Dedifferentiated amniotic fluid mesenchymal stem cell (primary cell): ENCODE data around the gene CTSA.
"Not testable (repeated sequence)": the region's sequence is repeated elsewhere in the genome, so short reads cannot be mapped to it uniquely, and the experiment has no call there.

Experiments used
- DNase-seq: peaks from one replicate; pipeline ENCODE4 v3.0.0-alpha.2; 2016; ENCODE audit errors: extremely low spot score

Gene CTSA

DNA sequence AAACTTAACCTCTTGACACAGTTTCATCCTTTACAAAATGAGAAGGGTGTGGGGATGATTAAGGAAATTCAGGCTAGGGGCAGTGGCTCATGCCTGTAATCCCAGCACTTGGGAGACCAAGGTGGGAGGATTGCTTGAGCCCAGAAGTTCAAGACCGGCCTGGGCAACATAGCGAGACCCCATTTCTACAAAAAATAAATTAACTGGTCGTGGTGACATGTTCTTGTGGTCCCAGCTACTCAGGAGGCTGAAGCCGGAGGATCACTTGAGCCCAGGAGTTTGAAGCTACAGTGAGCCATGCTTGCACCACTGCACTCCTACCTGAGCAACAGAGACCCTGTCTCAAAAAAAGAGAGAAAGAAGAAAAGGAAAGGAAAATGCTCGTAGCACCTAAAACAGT is 24.7 kb upstream of the CTSA start:
- DNase-seq, result no peak

GRCh38 chr20:45867136-45867818 is 23.9 kb upstream of the CTSA start:
- DNase-seq, result no peak

DNA sequence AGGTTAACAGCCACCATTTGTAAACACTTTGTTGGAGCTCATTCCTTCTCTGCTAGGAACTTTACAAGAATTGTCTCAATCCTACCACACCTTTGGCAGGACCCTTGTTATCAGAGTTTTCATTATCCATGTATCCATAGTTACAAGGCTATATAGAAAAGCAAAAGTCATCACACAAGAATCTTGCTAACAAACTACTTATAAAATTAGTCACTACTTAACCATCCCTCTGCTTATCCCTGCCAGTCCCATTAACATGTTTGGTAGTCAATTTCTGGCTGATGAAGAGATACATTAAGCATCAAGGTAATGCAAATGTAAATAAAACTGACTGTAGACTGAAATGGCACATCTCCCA is 23.3 kb upstream of the CTSA start:
- no peak for DNase-seq

DNA sequence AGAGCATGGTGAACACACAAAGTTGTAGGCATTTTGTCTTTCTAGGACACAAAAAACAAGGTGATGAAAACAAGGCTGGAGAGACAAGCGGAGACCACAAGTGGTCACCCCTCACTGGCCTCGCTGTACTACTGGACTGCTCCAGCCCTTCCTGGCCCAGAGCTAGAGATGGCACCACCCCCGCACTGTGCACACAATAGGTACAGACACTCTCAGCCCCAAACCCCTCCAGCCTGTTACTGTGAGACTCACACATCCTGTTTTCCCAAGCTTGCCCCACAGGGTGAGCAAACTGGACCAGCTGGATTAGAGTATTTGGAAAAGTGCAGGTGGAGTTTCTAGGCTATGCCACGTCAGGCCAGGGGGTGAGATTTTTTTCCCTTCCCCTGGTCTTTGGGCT is 18.5 kb upstream of the CTSA start:
- DNase-seq, result no peak

DNA sequence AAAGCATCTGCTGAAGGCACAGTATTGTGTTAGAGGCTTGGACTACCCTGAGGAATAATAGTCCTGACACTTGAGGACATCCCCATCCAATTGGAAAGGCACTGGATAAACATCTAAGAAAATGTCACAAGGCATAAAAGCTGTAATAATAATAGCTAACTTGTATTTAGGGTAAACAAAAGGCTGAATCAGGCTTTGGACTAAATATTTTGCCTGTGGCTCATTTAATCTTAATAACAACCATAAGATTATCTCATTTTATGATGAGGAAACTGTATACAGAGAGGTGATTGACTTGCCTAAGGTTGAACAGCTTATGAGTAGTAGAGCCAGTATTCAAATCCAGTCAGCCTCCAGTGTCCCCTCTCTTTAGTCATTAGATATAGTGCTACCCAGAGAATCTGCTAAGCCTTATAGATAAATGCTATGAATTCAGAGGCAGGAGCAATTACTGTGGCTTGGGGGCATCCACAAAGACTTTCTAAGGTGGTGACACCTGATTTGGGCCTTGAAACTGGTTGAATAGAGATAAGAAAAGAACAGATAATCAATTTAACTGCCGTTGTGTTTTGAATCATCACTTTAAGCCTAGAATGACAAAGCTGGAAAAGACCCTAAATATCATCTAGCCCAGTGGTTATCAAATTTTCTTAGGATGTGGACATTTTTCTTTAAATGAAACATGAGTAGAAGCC is 17.6 kb upstream of the CTSA start:
- no peak for DNase-seq

- DNase-seq, result not testable (repeated sequence)
Measured at GRCh38 chr20:45874104-45874481, 17.0 kb upstream of the CTSA start.

DNA sequence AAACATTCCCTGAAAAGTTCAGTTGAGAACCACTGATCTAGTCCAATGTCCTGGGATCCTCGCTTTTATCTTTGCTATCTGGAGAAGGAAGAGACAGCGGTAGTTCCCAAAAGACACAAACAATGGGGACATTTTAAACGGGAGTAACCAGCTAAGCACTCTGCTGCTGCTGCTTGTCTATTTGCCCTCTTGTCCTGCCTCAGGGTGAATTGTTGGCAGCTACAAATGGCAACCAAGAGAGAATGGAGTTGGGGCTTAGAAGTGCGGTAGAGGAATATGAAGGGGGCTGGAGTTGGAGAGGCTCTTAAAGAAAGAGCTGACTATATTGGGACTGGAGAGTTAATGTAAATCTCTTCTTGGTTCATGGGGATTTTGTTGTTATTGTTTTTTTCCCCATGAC is 16.6 kb upstream of the CTSA start:
- DNase-seq, result no peak

DNA sequence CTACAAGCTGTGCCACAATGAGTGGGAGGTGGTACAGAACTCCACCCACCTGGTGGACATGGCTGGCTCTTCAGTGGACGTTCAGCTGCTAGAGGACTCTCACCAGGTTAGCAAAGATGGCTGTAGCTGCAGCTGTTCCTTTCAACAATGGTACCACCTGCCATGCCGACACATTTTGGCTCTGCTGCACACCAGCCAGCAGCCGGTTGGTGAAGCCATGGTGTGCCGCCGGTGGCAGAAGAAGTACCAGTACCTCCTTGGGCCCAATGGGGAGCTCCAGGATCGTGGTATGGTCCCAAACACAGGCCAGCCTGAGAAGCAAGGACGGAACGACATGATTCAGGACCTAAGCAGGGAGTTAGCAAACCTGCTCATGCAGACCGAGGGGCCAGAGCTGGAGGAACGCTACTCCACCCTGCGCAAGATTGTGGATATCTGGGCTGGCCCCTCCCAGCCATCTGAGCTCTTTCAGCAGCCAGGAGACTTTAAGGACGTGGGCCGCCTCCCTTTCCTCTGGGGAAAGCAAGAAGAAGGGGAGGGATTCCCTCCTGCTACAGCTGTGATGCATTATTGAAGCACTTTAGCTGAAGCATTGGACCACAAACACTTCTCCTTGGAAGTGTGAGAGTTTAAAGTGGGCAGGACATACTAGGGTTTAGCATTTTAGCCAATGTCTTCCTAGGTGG is 12.9 kb upstream of the CTSA start:
- DNase-seq, result no peak

DNA sequence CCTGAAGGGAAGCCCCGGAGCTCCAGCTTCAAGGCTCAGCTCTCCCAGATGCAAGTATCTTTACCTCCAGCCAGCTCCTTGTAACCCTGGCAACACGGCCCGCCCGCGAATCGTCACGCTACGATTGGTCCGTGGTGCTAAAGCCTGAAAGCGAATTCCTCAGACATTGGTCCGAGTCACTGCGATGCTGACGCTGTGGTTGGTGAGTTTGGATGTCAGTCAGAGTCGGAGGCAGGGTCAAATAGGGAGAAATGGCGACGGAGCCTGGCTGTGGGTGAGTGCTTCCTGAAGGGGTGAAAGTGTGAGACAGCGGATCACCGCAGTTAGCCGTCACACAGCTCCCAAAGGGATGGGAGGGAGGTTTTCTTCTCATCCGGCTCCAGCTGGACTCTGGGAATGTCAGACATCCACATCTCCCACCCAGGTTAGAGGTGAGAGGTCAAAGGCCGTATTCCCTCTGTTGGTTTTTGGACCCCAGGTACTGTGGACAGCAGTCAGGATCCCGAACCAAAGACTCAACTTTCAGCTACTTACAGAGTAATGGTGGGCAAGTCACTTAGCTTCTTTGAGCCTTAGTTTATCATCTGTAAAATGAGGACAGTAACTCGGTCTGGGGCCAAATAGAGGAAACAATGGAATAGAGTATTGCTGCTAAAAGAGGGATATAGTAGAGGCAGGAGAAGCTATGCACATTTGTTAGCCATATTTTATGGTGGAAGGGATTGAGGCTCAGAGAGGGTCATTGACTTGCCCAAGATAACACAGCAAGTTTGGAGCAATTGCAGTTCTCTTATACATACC is 9.9 kb upstream of the CTSA start, which contains the start of gene ZSWIM1:
ZSWIM1 (plus strand) TSS at position 240 of the 801 bp plus-strand sequence. CDS start 1,366 bp downstream, outside the sequence.
- DNase-seq, result peak; percentile 100

DNA sequence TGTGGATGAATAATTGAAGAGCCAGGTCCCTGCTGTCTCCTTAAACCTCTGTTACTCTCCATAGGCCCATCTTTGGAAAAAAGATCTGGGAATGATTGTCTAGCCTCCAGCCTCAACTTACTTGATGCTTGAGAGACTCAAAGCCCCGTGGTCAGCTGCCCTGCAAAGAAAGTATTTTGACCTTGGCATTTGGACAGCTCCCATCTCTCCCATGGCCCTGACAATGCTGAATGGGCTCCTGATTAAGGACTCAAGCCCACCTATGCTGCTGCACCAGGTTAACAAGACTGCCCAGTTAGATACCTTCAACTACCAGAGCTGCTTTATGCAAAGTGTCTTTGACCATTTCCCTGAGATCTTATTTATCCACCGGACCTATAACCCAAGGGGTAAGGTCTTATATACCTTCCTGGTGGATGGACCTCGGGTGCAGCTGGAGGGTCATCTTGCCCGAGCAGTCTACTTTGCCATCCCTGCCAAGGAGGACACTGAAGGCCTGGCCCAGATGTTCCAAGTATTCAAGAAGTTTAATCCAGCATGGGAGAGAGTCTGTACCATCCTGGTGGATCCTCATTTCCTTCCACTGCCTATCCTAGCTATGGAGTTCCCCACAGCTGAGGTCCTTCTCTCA is 8.6 kb upstream of the CTSA start:
- DNase-seq, result no peak

GRCh38 chr20:45883100-45883469 is 8.1 kb upstream of the CTSA start:
- no peak for DNase-seq

DNA sequence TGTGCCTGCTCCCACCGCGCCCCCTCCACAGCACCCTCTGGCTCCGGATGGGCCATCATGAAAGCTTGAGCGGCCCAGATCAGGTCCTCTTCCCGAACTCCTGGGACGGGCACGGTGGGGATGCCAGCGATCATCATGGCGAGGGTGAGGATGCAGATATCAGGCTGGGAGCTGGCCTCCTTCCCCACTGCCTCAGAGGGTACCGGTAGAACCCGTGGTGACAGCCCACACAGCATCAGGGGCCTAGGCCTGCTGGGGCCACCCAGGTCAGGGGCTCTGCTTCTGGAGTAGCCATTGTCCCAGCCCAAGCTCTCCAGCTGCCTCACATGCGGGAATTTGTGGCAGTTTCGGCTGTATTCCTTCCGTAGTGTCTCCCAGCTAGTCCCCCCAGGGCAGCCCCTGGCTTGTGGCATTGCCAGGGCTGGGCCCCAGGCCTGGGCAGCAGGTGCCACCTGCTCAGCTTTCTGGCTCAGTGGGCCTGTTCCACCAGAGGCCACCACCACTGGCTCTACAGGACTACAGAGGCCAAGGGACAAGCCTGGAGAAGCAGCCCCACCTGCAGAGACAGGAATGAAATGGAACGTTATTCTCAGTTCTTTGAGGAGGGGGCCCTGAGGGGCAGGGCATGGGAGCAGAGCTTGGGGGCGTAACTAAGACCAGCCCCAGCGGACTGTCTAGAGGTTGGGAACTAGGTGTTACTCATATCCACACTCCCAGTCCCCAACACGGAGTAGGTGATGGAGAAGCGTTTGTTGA is 4.4 kb upstream of the CTSA start:
- no peak for DNase-seq

DNA sequence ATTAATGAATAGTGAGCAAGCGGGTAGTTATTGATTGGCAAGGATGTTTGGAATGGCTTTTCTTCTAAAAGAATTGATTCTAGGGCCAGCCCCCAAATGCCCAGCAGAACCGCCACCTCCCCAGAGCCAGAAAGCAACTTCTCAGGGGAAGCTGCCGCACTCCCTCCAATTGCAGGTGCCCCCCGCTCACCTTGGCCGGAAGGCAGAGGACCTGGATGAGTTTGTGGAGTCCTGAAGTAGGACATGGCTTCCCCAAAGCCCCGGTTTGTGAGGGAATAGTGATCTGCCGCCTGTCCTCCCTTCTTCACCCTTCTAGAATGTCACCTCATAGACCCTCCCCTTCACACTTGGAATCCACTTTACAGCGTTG is 3.8 kb upstream of the CTSA start, which contains the start of gene SPATA25:
SPATA25 (minus strand) TSS at position 277 of the 370 bp plus-strand sequence; CDS start at position 245, 32 bp downstream.
- DNase-seq, result no peak

GRCh38 chr20:45888681-45889080 is 2.5 kb upstream of the CTSA start:
- DNase-seq, result no peak

DNA sequence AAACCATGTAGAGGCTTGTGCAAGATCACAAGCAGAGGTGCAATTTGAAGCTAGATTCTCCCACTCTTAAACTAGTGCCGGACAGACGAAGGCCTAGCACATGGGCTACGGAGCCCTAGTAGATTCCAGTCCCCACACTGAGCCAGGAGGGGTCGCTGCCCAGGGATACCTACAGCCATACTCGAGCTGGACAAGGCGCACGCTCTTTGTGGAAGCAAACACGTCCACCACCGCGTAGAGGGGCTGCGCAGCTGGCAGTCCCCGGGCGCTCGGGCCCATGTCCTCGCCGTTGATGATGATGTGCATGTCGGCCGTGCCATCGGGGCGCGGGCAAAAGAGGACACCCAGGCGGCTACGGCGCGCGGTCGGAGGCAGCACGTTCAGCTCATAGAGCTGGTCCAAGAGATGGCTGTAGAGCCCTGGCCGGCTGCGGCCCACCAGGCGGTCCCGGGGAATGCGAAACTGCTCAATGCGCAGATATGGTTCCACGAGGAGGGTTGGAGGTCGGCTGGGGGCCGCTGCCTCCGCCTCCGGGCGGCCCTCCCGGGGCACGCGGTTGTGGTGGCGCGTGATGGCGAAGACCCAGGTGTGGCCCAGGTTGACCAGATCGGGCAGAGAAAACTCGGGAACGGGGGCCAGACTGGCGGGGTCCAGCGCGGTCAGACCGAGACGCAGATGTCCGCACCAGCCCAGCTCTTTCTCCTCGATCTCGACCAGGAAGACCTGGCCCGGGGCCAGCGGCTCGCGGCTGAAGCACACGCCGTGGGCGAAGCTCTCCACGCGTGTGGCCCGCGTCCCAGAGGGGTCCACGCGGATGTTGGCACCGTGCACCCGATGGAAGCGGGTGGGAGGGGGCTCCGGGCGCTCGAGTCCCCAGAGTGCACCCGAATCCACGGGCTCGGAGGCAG is 804 bp upstream of the CTSA start:
- DNase-seq, result peak; percentile 52

DNA sequence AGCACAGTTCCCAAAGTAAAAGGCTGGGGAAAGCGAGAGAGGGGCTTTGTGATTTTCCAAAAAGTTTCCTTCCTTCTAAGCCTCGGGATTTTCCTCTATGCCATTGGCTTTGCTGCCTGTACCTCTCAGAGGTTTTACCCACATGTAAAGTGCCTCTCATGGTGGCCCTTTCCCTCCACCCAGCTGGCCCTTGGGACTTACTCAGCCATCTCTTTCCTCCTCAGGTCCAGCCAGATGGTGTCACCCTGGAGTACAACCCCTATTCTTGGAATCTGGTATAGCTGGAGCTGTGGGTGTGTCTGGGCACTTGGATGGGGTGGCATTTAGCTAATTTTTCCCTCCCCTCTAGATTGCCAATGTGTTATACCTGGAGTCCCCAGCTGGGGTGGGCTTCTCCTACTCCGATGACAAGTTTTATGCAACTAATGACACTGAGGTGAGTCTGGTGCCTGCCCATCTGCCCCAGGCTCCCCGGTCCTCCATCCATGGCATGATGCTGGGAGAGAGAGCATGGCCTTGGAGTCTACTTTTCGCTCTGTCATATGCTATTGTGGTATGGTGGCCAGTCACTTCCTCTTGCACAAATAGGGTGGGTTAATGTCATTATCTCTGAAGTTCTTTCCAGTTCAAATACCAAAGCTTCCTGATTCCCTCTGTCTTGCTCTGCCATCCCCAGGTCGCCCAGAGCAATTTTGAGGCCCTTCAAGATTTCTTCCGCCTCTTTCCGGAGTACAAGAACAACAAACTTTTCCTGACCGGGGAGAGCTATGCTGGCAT is 1.1 kb downstream of the CTSA start:
- no peak for DNase-seq

- DNase-seq, result no peak
Measured at GRCh38 chr20:45892828-45893500, 1.8 kb downstream of the CTSA start.

DNA sequence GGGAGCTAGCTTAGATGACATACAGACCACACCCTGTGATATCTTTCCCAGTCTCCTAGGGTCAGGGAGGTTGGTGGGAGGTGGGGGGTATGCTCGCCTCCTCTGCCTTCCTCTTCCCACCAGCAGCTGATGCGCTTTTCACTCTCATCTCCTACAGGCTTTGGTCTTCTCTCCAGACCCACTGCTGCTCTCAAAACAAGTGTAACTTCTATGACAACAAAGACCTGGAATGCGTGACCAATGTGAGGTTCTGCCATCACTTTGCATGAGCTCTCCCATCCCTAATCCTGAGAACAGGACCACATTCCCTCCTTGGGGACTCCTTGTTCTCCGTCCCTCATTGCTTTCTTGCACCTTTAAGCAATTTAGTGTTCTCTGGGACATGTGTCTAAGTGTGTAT is 2.7 kb downstream of the CTSA start:
- no peak for DNase-seq

- DNase-seq, result peak; percentile 9
Measured at GRCh38 chr20:45894797-45895196, 3.7 kb downstream of the CTSA start.
